Measurements from ENCODE around the gene B4GALT5.

B4GALT5 gene

DNA sequence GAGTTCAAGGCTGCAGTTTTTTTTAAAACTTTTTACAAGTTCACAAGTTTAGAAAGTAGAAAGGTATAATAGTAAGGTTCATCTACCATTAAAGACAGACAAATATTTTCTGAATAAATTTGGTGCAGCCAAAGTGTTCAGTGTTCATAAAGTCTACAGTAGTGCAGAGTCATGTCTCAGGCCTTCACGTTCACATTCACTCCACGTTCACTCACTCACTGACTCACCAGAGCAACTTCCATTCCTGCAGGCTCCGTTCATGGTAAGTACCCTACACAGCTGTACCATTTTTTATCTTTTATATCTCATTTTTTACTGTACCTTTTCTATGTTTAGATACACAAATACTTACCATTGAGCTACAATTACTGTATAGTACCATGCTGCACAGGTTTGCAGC, 67.6 kb downstream of the B4GALT5 start:
- TF ChIP-seq, protein P1, sequence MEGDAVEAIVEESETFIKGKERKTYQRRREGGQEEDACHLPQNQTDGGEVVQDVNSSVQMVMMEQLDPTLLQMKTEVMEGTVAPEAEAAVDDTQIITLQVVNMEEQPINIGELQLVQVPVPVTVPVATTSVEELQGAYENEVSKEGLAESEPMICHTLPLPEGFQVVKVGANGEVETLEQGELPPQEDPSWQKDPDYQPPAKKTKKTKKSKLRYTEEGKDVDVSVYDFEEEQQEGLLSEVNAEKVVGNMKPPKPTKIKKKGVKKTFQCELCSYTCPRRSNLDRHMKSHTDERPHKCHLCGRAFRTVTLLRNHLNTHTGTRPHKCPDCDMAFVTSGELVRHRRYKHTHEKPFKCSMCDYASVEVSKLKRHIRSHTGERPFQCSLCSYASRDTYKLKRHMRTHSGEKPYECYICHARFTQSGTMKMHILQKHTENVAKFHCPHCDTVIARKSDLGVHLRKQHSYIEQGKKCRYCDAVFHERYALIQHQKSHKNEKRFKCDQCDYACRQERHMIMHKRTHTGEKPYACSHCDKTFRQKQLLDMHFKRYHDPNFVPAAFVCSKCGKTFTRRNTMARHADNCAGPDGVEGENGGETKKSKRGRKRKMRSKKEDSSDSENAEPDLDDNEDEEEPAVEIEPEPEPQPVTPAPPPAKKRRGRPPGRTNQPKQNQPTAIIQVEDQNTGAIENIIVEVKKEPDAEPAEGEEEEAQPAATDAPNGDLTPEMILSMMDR (IDR thresholded peaks at IDR 0.05; ENCODE audit: low read depth, low read length) = no peak
- no peak for DNase-seq (ENCODE audit: extremely low read depth, low read depth)

DNA sequence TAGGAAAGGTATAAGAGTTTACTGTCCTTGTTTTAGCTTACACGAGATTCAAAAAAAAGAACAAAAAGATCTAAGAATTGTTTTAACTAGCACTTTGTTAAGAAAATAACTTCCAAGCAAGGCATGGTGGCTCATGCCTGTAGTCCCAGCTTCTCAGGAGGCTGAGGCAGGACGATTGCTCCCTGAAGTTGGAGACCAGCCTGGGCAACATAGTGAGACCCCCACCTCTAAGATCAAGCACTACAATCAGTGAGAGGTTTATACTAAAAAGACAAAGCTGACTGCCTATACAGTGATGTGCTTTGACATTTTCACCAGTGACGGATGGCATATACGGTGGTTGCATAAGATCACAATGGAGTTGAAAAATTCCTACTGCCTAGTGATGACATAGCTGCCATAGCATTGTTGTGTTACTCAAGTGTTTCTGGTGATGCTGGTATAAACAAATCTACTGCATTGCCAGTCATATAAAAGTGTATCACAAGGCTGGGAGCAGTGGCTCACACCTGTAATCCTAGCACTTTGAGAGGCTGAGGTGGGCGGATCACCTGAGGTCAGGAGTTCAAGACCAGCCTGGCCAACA, 68.6 kb downstream of the B4GALT5 start:
- no peak for DNase-seq (ENCODE audit: extremely low read depth, low read depth)
- TF ChIP-seq, protein P1 (IDR thresholded peaks at IDR 0.05; ENCODE audit: low read depth, low read length) = no peak

DNA sequence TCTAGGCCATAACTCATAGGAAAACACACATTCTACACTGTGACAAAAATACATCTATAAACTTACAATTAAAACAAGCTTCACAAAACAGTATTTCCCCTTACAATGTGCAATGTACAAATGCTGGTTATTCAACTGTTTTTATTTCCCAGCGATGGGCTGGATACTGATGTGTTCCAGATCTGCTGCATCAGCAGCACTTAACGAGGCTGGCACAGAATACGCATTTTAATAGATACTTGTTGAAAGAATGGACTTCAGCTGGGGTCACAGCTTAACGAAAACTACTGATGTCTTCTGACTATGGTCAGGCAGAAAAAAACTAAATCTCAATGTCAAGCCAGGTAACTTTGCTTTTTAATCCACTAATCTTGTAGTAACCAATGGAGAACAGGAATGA, 70.9 kb downstream of the B4GALT5 start:
- DNase-seq (ENCODE audit: extremely low read depth, low read depth) = no peak
- TF ChIP-seq, protein P1 (IDR thresholded peaks at IDR 0.05; ENCODE audit: low read depth, low read length) = no peak

DNA sequence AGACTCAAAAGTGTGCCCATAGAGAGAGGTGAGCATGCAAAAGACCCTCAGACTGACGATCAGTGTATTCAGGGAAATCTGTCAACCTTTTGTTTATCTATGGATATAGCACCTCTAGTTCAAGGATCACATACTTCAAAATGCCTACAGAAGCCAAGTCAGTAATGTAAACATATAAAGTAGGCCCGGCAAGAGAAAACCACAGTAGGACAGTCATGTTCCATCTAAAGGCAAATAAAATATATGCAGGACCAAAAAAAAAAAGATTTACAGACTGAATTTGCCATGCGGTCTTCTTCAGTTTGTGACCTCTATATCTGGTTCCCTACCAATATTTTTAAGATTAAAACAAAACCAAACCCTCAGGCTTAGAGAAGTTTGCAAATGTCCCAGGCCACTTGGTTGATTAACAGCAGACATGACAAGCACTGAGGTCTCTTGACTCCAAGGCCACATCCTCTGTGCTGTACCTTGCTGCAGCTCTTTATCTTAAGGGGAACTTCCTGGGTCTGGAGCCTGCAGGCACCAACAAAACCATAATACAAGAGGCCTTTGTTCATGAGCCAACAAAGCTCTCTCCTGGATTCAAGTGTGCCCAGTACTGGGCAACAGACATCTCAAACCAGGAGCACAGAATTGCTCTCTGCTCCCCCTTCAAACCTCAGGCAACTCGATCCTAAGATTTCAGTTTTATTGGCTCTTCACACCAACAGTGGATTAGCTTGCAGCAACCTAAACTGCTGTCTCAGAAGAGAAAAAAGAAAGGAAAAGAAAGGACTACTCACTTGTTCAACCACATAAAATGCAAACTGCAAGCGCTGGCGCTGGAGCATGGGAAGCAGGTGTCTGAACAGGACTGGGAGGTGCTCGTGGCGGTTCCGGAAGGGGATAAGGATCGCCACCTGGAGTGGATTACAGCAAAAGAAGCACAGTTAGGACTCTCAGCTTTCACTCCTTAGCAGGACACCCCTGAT, 71.7 kb downstream of the B4GALT5 start:
- no peak for DNase-seq (ENCODE audit: extremely low read depth, low read depth)
- TF ChIP-seq, protein P1 (IDR thresholded peaks at IDR 0.05; ENCODE audit: low read depth, low read length) = no peak

DNA sequence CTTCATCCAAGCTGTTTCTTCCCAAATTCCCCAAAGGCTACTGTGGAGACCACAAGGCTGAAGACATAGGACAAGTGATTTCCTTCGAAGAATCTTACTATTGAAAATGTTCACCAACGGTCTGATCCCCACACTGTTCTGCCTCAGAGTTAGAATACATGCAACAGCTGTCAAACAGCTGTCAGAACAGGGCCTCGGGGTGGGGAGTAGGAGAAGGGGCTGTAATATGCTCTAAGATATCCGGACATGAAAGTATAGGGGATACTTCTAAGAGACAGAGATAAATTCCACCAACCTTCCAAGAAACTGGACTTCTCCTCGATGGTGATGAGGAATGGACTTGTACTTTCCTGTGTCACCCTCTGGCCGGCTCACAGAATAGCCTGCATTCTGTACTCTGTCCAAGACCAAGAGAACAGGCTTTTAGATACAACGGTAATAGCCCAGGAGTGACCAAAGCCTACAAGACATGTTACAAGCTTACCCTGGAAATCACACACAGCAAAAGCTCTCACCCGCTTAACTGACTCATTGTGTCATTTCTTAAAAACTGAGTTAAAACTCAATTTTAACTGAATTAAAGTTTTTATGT, 76.5 kb downstream of the B4GALT5 start:
- TF ChIP-seq, protein P1 (IDR thresholded peaks at IDR 0.05; ENCODE audit: low read depth, low read length) = no peak
- DNase-seq (ENCODE audit: extremely low read depth, low read depth) = no peak

DNA sequence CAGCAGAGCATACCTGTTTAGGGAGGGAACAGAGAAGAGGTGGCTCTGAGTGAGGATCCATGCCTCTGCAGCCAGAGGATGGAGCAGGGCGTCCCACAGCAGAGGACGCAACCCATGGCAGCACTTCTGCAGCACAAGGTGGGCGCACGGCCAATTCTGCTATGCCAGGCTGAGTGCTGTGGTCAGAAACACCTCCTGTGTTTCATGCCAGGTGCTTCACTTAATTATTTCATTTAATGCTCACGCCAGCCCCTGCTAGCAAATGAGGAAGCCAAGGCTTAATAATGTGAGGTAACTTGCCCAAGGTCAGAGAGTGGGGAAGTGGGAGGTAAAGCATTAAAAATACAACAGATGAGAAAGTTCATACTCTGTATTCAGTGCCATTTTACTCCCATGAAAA, 77.2 kb downstream of the B4GALT5 start:
- DNase-seq (ENCODE audit: extremely low read depth, low read depth) = no peak

More for the DNA sequence above, 77.2 kb downstream of the B4GALT5 start:
- TF ChIP-seq, protein P1 (IDR thresholded peaks at IDR 0.05; ENCODE audit: low read depth, low read length) = no peak

Data from AG09319 (cell line).